Osteoblast (primary cell): ENCODE measurements around the gene GLRA1. TPM values are rescaled to one million over a fixed set of nuclear protein-coding genes. Genes with fewer than 3 reads are reported as not detected.
"Not testable (repeated sequence)": the region's sequence is repeated elsewhere in the genome, so short reads cannot be mapped to it uniquely, and the experiment has no call there.

Source experiments
- DNase-seq: peaks from one replicate; pipeline ENCODE4 v3.0.0; 2011; ENCODE audit warnings: low spot score, mixed read lengths; ENCODE audit not compliant: insufficient read length; ENCODE audit errors: missing footprints
- H2AFZ ChIP-seq: 2 replicates; pipeline ENCODE4 v1.6.0; 2011; ENCODE audit warnings: mild to moderate bottlenecking, low read length
- H3K27ac ChIP-seq: 2 replicates; pipeline ENCODE4 v1.5.1; 2011; ENCODE audit warnings: mild to moderate bottlenecking, low read depth, low read length, moderate library complexity
- H3K27me3 ChIP-seq: 2 replicates; pipeline ENCODE4 v1.6.0; 2012; ENCODE audit warnings: mild to moderate bottlenecking, control low read depth, inconsistent platforms, low read length, moderate library complexity; ENCODE audit not compliant: insufficient read depth
- H3K36me3 ChIP-seq: 2 replicates; pipeline ENCODE4 v1.5.1; 2011; ENCODE audit warnings: mild to moderate bottlenecking, low read length, control low read depth, moderate library complexity; ENCODE audit not compliant: insufficient read depth
- H3K4me1 ChIP-seq: 2 replicates; pipeline ENCODE4 v1.5.1; 2011; ENCODE audit warnings: mild to moderate bottlenecking, low read length, control low read depth, moderate library complexity; ENCODE audit not compliant: insufficient read depth
- H3K4me2 ChIP-seq: 2 replicates; pipeline ENCODE4 v1.6.0; 2011; ENCODE audit warnings: mild to moderate bottlenecking, low read length; ENCODE audit not compliant: insufficient read depth
- H3K4me3 ChIP-seq: fragments of 200-600 bp; sonication (generic); 3 replicates; pipeline ENCODE4 v1.5.1; 2012; ENCODE audit warnings: mild to moderate bottlenecking, low read length, inconsistent platforms; ENCODE audit not compliant: insufficient read depth
- H3K79me2 ChIP-seq: 2 replicates; pipeline ENCODE4 v1.6.0; 2012; ENCODE audit warnings: mild to moderate bottlenecking, low read length, control low read depth, inconsistent platforms; ENCODE audit not compliant: insufficient read depth
- H3K9me3 ChIP-seq: 2 replicates; pipeline ENCODE4 v1.5.1; 2011; ENCODE audit warnings: low read depth, low read length, control low read depth
- H4K20me1 ChIP-seq: 2 replicates; pipeline ENCODE4 v1.6.0; 2012; ENCODE audit warnings: mild to moderate bottlenecking, low read length, control low read depth; ENCODE audit not compliant: insufficient read depth
- CTCF ChIP-seq: IDR thresholded peaks from 2 replicates; pipeline ENCODE4 v1.5.1; 2011; ENCODE audit warnings: mild to moderate bottlenecking, low read depth, low read length, moderate library complexity; ENCODE audit errors: extremely low read depth
- total RNA-seq: library from RNA; depleted of rRNA; stranded (reverse); fragments of >200 nt; gene quantifications from 2 replicates; pipeline ENCODE4 v1.2.3, GENCODE V29; 2012

The GLRA1 gene
- total RNA-seq, 1 donor, result not detected

GRCh38 chr5:151855701-151856100 is 69.0 kb downstream of the GLRA1 start:
- Histone ChIP-seq H3K27ac (no peak overlapping the region), H3K79me2 (no peaks in the 10 kb centered on the region), H3K9me3 (no peaks in the 10 kb centered on the region), H2AFZ (no peak overlapping the region), H3K4me1 (no peaks in the 10 kb centered on the region), H4K20me1 (no peaks in the 10 kb centered on the region), H3K27me3 (no peaks in the 10 kb centered on the region), H3K4me3 (no peak overlapping the region), H3K4me2 (no peak overlapping the region), H3K36me3 (no peaks in the 10 kb centered on the region)
- no peak for DNase-seq
- no peak for TF ChIP-seq CTCF

GRCh38 chr5:151847871-151848270 is 76.8 kb downstream of the GLRA1 start:
- no peak for TF ChIP-seq CTCF
- H3K9me3 ChIP-seq, result no peaks in the 10 kb centered on the region
- no peak overlapping the region for H3K27ac ChIP-seq
- no peaks in the 10 kb centered on the region for H3K36me3 ChIP-seq
- H3K4me2 ChIP-seq, result no peak overlapping the region
- no peak overlapping the region for H2AFZ ChIP-seq
- H3K27me3 ChIP-seq, result no peaks in the 10 kb centered on the region
- no peaks in the 10 kb centered on the region for H3K79me2 ChIP-seq
- no peak overlapping the region for H3K4me3 ChIP-seq
- no peak for DNase-seq
- H4K20me1 ChIP-seq, result no peaks in the 10 kb centered on the region
- H3K4me1 ChIP-seq, result no peaks in the 10 kb centered on the region

- no peak for DNase-seq
- H3K36me3 ChIP-seq, result no peaks in the 10 kb centered on the region
- no peak overlapping the region for H3K27ac ChIP-seq
- no peaks in the 10 kb centered on the region for H4K20me1 ChIP-seq
- H3K4me2 ChIP-seq, result no peak overlapping the region
- H3K27me3 ChIP-seq, result no peaks in the 10 kb centered on the region
- TF ChIP-seq CTCF, result no peak
- H3K4me1 ChIP-seq, result no peaks in the 10 kb centered on the region
- no peaks in the 10 kb centered on the region for H3K79me2 ChIP-seq
- no peaks in the 10 kb centered on the region for H3K9me3 ChIP-seq
- H2AFZ ChIP-seq, result no peak overlapping the region
- H3K4me3 ChIP-seq, result no peak overlapping the region
Observed at GRCh38 chr5:151846765-151847164, 77.9 kb downstream of the GLRA1 start.

GRCh38 chr5:151832843-151833242 is 91.8 kb downstream of the GLRA1 start:
- H3K4me3 ChIP-seq, H3K36me3 ChIP-seq, H3K27me3 ChIP-seq, H3K4me1 ChIP-seq, H3K4me2 ChIP-seq, H4K20me1 ChIP-seq, H2AFZ ChIP-seq, H3K9me3 ChIP-seq, DNase-seq, H3K27ac ChIP-seq, H3K79me2 ChIP-seq: not testable (repeated sequence)
